Measurements from ENCODE around the gene FGD2. TPM values are rescaled to one million over a fixed set of nuclear protein-coding genes. Genes with fewer than 3 reads are reported as not detected.

Gene FGD2
- total RNA-seq, 1 experiment from 2014 or later, result not detected

DNA sequence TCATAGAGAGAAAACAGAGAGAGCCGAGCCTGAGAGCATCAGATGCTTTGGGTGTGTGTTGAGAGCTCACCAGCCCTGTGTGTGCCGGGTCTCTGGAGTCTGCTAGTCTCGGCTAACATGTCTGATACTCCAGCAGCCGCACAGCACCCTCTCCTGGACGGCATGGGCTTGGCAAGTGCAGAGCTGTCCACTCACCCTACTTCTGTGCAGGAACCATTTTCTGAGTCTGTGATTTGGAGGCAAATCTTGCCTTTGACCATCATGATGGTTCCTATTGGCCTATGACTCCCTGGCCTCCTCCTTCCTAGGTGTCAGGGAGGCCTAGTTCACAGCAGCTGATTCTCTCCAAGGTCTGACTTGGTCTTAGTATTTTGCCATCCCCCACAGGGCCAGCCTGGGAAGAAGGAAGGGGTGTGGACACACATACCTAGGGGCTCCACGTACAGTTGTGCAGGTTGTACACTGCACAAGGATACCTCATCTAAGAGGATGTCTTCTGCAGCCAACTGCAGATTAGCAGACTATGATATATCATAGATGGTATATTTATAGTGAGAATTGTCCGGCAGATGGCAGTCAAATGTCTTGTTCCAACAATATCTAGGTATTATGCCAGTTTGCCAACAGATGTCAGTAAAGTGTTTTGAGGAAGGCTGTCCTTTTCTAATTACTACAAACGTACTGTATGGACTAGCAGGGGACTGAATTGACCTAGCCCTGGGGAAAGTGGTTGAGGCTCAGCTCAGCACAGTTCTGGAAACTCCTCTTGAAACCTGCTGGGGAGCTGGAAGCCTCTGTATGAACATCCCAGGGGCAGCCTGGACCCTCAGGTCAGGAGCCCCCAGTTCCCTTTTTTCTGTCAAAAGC lies 13.0 kb downstream of the FGD2 start:
- DNase-seq (ENCODE audit: low read depth), result peak; percentile 91

DNA sequence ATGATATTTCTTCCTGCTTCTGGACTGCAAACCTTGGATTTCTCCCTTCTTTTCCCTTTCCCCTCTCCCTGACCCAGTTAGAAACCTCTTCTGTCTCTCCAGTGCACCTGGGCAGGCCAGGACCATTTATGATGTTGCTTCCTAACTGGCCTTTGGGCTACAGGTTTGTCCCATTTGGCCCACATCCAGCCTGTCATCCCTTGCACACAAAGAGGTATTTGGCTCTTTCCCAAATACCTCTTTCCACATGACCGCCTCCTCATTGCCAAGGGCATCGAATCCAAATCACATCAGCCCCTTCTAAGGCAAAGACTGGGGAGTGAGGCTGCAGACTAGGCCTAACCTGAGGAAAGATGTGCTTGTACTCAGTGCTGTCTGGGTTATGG lies 13.6 kb downstream of the FGD2 start:
- peak; percentile 82 for DNase-seq (ENCODE audit: low read depth)

DNA sequence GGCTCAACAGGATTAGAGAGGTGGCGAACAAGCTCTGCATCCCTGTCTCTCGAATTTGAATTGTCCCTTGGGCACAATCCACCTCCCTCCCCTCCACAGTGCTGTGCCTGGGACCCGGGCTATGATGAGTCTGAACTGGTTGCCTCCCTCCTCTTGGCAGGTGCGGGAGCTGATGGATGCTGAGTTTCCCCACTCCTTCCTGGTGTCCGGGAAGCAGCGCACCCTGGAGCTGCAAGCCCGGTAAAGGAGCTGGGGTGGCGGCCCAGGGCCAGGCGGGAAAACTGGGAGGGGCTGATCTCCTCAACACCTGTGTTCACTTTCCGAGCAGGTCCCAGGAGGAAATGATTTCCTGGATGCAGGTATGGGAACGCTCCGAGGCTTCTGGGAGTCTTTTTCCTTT lies 14.9 kb downstream of the FGD2 start:
- no peak for DNase-seq (ENCODE audit: low read depth)

DNA sequence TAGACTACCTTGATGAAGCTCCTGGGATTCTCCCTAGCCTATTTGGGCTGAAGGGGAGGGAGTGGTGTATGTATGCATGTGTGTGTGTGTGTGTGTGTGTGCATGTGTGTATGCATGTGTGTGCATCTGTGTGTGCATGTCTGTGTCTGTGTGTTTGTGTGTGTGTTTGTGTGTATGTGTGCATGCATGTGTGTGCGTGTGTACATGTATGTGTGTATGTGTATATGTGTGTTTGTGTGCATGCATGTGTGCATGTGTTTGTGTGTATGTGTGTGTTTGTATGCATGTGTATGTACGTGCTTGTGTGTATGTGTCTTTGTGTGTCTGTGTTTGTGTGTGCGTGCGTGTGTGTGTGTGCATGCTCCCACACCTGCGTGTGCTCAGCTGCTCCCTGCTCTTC lies 15.4 kb downstream of the FGD2 start:
- DNase-seq (ENCODE audit: low read depth), result no peak

DNA sequence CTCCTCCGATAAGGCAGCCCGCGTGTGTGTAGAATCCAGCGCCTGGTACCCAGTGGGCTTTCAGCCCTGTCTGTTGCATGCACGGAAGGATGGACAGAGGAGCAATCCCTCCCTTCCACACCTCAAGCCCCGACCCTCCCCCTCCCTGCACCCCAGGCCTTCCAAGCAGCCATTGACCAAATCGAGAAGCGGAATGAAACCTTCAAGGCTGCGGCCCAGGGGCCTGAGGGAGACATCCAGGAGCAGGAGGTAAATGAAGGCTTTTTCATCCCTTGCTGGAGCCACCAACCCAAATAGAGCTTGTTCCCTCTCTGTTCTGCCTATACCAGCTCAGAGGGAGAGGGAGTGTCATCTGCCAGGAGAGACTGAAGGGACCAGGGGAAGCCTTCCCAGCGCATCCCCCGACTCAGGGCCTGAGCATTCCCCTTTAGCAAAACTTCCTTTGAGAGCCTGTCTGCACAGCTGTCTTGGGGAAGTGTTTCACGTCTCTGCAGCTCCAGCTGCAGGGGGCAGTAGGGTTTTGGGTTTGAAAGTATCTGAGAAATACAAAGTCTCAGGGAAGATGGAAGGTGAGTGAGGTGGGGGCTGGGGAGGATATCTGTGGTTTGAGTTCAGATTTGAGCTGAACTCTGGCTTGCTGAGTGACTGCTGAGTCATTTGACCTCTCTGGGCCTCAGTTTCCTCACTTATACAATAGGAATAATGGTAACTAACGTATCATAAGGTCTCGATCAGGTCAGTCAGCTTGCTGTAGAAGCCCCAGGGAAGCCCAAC lies 16.1 kb downstream of the FGD2 start:
- peak; percentile 74 for DNase-seq (ENCODE audit: low read depth)

DNA sequence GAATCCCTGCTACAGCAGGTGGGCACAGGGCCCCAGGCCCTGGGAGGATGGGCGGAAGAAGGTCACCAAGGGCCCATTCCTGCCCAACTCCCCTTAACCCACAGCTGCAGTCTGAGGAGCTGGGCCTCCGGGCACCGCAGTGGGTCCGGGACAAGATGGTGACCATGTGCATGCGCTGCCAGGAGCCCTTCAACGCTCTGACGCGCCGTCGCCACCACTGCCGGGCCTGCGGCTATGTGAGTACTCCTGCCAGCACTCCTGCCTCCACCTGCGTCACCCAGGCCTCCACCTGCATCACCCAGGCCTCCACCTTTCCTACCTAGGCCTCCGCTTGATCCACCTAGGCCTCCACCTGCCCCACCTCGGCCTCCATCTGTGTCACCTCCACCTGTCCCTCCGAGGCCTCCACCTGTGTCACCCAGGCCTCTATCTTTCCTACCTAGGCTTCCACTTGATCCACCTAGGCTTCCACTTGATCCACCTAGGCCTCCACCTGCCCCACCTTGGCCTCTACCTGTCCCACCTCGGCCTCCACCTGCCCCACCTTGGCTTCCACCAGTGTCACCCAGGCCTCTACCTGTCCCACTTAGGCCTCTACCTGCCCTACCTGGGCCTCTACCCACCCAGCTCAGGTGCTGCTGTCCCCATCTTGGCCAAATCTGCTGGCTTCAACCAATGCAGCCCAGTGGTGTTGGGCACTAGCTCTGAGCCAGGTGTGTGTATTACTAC lies 16.8 kb downstream of the FGD2 start:
- DNase-seq (ENCODE audit: low read depth), result no peak

DNA sequence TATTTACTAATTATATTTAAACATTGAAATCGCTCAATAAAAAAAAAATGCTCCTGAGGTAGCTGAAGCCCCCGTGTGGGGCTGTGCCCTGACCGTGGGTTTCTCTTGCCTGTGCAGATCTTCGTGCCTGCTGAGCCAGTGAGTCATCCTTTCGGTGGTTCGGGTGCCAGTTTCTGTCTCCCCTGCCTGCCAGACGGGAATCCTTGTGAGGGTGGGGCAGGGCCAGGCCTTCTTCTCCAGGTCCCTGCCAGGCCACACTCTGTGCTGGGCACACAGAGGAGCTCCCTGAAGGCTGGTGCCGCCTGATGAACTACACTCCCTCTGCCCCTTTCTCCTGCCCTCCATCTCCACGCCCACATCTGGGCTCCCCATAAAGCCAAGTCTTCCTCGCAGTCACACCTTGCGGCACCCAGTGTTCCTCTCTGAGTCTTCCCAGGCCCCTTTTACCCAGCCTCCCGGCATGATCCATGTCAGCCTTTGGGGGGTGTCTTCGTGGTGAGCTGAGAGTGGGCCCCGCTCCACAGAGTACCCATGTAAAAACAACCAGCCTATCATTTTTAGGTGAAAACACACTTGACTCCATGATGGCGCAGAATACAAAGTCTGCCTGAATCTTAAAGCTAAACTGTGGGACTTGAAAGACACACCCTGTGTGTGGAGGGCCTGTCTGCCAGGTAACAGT lies 19.3 kb downstream of the FGD2 start:
- DNase-seq (ENCODE audit: low read depth), result peak; percentile 85

DNA sequence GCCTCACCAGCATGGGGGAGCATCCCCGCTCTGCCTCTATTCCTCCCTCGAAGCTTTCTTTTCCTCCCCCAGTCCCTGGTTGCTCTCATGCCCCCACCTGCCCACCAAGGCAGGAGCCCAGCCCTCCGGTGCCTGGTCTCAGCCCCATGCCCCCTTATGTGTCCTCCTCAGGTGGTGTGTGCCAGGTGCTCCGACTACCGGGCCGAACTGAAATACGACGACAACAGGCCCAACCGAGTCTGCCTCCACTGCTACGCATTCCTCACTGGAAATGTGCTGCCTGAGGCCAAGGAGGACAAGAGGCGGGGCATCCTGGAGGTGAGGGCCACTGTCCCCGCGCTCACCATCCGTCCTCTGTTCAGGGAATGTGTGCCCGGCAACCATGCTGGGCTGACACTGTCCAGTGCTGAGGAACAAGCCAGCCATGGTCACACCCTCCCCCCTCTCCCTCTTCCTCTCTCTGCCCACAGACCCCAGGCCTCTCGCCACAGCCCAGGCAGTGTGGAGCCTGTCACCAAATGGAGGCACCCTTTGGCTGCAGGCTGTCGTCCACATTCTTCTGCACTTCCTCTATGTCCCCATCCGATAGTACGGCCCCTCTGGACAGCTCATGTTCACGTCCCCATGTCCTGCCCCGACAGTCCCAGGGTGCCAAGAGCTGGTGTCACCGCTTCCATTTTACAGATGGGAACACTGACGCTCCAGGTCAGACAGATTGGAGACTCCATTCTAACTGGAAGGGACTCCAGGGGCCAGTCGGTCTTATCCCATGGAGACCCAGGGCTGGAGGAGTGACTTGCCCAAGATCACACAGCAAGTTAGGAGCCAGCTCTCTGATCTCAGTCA lies 20.4 kb downstream of the FGD2 start:
- no peak for DNase-seq (ENCODE audit: low read depth)

DNA sequence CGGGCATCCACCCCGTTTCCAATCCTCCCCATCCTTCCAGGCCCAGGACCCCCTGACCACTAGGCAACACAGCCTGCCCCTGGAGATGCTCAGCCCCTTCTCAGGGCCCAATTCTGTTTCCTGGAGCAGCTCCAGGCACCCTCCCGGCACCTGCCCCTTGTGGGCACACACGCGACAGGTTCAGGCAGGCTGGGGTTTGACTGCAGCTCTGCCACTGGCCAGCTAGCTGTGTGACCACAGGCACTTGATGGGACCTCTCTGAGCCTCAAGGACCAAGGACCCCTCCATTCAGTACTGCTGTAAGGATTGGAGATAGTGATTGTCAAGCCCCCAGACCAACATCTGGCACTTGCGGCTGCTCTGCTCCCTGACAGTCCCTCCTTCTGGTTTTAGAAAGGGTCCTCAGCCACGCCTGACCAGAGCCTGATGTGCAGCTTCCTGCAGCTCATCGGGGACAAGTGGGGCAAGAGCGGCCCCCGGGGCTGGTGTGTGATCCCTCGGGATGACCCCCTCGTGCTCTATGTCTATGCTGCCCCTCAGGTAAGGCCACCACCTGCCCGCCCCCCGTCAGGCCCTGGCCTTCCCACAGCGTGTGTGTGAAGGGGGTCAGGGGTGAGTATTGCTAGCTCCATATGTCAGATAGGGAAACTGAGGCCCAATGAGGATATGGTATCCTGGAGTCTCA lies 21.7 kb downstream of the FGD2 start:
- no peak for DNase-seq (ENCODE audit: low read depth)

DNA sequence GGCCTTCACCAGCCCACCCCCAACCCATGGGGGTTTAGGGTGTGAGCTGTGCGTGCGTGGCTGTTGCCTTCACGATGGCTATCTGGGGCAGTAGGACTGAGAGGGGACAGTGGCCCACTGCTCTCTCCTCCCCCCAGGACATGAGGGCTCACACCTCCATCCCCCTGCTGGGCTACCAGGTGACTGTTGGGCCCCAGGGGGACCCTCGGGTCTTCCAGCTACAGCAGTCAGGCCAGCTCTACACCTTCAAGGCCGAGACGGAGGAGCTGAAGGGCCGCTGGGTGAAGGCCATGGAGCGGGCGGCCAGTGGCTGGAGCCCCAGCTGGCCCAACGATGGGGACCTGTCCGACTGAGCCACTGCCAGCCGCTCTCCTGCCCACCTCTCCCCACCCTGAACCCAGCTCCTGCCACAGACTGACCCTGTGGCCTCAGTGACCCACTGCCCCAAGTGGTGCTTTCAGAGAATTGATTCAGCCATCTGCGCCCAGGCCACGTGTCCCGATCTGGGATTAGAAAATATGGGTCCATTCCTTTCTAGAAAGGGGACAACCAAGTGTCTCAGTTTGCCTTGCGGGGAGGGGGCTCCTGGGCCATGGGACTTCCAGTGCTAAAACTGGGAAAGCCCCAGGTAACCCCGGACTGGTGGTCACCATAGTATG lies 22.5 kb downstream of the FGD2 start:
- no peak for DNase-seq (ENCODE audit: low read depth)

DNA sequence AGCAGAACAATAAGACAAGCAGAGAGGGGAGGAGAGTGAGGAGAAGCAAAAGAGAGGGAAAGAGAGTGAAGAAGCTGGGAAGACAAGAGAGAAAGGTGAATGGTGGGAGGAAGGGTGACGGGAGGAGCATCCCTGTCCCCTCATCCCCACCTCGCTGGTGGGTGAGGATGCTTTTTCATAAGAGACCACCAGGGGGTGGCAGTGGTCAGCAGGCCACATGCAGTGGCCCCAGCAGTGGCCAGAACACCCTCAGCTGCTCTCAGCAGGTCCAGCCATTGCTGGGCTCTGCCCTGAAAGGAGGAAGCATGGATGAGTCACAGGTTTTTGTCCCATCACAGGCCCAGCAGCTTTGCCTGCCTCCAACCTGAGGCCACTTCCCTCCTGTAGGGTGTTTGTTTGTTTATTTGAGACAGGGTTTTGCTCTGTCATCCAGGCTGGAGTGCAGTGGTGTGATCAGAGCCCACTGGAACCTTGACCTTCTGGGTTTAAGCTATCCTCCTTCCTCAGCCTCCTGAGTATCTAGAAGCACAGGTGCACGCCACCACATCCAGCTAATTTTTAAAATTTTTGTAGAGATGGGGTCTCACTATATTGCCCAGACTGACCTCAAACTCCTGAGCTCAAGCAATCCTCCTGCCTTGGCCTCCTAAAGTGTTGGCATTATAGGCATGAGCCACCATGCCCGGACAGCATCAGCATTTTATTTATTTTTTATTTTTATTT lies 24.0 kb downstream of the FGD2 start:
- DNase-seq (ENCODE audit: low read depth), result peak; percentile 94

DNA sequence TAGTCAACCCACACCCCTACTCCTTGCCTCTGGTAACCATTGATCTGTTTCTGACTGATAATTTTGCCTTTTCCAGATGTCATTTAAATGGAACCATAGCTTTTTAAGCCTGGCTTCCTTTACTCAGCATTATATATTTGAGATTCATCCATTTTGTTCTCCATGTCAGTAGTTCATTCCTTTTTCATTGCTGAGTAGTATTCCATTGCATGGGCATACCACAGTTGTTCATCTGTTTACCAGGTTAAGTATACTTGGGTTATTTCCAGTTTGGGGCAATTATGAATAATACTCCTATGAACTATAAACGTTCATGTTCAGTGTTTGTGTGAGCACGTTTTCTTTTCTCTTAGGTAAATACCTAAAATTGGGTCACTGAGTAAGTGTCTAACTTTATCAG lies 25.1 kb downstream of the FGD2 start:
- DNase-seq (ENCODE audit: low read depth), result no peak

DNA sequence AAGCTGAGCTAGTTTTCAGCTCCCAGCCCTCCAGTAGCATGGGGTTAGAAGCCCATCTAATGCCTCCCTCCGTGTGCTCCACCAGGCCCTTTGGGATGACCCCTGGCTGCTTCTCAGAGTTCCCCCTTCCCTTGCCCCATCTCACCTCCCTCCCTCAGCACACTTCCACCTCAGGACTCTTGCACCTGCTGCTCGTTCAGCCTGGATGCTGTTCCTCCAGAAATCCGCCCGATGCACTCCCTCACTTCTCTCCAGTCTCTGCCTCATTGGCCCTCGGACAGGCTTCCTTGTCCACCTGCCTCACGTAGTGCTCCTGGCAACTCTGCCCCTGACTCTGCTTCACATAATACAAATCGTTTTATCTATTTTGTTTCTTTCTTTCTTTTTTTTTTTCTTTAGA lies 26.8 kb downstream of the FGD2 start:
- no peak for DNase-seq (ENCODE audit: low read depth)

DNA sequence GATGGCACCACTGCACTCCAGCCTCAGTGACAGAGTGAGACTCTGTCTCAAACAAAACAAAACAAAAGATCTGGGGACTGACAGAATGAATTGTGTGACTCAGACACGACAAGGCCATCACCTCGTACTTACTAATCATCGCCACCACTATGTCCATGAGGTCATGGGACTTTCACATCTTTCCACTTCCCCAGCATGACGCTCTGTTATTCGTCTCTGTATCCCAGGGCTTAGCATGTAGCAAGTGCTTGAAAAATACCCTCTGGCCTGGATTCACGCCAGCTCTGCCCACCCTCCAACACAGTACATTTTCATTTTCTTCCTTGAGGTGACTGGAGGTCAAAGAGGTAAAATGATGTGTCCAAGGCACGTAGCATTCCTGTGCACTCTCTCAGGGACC lies 27.8 kb downstream of the FGD2 start:
- peak; percentile 65 for DNase-seq (ENCODE audit: low read depth)

DNA sequence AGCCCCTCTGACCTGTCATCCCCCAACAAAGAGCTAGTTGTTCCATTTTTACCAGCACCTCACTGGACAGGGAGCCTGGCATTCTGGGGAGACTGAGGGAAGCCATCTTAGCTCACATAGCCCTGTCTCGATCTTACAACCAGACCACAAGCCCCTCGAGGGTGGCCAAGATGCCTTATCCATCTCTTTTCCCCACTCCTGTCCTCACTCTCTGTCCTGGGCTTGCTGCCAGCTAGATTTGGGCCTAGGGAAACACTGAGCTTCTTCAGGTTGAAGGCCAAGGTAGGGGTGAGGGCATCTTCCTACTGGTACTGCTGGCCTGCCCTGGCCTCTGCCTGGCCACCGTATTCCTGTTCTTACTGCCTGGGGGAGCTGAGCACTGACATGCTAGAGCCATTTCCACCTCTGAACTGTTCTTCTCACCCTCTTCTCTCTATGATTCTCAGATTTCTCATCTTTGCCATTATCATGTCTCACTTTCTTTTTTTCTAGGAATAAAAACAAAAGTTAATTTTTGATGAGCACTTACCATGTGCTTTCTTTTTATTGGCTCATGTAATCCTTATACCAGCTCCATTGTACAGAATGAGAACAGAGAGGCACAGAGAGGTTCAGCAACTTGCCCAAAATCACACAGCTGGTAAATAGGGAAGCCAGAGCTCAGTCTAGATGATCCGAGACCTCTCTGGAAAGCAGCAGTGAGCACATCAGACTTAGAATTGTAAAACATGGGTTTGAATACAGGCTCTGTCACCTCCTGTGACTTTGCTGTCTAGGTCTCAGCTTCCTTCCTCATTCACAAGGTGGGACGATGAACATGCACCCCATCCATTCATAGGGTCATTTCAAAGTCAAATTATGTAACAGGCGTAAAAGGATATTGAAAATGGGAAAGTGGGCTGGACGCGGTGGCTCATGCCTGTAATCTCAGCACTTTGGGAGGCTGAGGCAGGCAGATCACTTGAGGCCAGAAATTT lies 28.7 kb downstream of the FGD2 start:
- DNase-seq (ENCODE audit: low read depth), result no peak

DNA sequence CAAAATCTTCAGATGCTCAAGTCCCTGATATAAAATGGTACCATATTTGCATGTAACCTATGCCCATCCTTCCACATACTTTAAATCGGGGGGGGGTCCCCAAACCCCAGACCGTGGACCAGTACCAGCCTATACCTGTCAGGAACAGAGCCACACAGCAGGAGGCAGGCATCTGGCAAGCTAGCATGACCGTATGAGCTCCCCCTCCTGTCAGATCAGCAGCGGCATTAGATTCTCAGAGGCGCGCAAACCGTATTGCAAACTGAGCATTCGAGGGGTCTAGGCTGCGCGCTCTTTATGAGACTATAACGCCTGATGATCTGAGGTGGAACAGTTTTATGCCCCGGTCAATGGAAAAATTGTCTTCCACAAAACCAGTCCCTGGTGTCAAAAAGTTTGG lies 30.7 kb downstream of the FGD2 start:
- DNase-seq (ENCODE audit: low read depth), result no peak

DNA sequence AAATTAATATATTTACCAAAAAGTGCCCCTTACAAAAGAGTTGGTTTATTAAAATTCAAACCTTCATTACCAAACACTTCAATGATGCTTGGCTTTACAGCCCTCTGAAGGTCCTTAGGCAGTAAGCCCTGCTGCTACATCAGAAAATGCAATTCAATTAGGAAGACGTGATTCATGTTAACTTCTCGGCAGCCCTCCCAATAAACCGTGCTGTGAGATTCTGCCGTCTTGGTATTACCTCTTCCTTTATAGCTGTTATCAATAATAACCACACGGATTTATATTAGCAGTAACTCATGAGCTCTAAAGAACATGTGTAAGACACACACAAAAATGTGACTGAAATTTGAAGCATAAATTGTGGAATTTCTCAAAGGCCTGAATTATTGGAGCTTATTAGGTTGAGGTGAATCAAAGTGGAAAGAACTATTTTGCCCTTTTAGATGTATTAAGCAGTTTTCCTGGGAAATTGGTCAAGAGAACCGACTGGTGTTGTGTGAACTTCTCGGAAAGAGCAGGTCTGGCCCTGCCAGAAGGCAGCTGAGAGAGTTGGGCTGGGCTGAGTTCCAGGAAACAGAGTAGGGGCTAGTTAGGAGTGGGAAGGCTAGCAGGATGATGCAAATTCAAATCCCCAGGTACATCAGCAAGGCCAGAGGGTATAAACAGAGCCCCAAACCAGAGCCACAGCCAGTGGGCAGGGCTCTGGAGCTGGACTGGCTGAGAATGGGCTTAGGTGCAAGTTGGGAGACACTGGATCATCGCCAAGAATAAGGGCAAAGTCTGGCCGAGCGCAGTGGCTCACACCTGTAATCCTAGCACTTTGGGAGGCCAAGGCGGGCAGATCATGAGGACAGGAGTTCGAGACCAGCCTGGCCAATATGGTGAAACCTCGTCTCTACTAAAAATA lies 33.1 kb downstream of the FGD2 start:
- DNase-seq (ENCODE audit: low read depth), result no peak
